Hepatocyte (in vitro differentiated cells): ENCODE results near the gene FGF19. TPM values are rescaled to one million over a fixed set of nuclear protein-coding genes. Genes with fewer than 3 reads are reported as not detected.
A peak's percentile ranks its signal among the peaks of the same experiment; 100 is the strongest.

Source experiments
- DNase-seq: peaks from one replicate; pipeline ENCODE4 v3.0.0-alpha.2; 2016; ENCODE audit warnings: low spot score
- H2AFZ ChIP-seq: fragments of 200-600 bp; sonication (generic); 2 replicates; pipeline ENCODE4 v1.6.0; 2016; ENCODE audit warnings: antibody characterized with exemption, mild to moderate bottlenecking
- H3K27ac ChIP-seq: fragments of 200-600 bp; sonication (generic); 2 replicates; pipeline ENCODE4 v1.5.1; 2016; ENCODE audit warnings: mild to moderate bottlenecking
- H3K27me3 ChIP-seq: fragments of 200-600 bp; sonication (generic); 2 replicates; pipeline ENCODE4 v1.6.1; 2016
- H3K36me3 ChIP-seq: fragments of 200-600 bp; sonication (generic); replicated peaks from 2 replicates; pipeline ENCODE4 v1.5.1; 2016; ENCODE audit warnings: low read depth; ENCODE audit not compliant: insufficient read depth
- H3K4me1 ChIP-seq: fragments of 200-600 bp; sonication (generic); 2 replicates; pipeline ENCODE4 v1.5.1; 2016; ENCODE audit warnings: mild to moderate bottlenecking, moderate library complexity; ENCODE audit not compliant: insufficient read depth
- H3K4me2 ChIP-seq: fragments of 200-600 bp; sonication (generic); 2 replicates; pipeline ENCODE4 v1.6.0; 2016
- H3K4me3 ChIP-seq: fragments of 200-600 bp; sonication (generic); 2 replicates; pipeline ENCODE4 v1.5.1; 2016; ENCODE audit warnings: mild to moderate bottlenecking
- H3K79me2 ChIP-seq: fragments of 200-600 bp; sonication (generic); 2 replicates; pipeline ENCODE4 v1.6.0; 2017; ENCODE audit warnings: mild to moderate bottlenecking
- H3K9me2 ChIP-seq: fragments of 200-600 bp; sonication (generic); replicated peaks from 2 replicates; pipeline ENCODE4 v1.6.0; 2017; ENCODE audit warnings: mild to moderate bottlenecking; ENCODE audit not compliant: insufficient read depth
- H3K9me3 ChIP-seq: fragments of 200-600 bp; sonication (generic); 2 replicates; pipeline ENCODE4 v1.5.1; 2016; ENCODE audit warnings: low read depth, mild to moderate bottlenecking
- H4K20me1 ChIP-seq: fragments of 200-600 bp; sonication (generic); 2 replicates; pipeline ENCODE4 v1.6.0; 2016; ENCODE audit warnings: mild to moderate bottlenecking; ENCODE audit not compliant: insufficient read depth, poor library complexity, severe bottlenecking
- EZH2 ChIP-seq: fragments of 200-600 bp; sonication (generic); IDR thresholded peaks from 2 replicates; pipeline ENCODE4 v1.6.1; 2016; ENCODE audit warnings: antibody characterized with exemption, mild to moderate bottlenecking, borderline replicate concordance
- EZH2phosphoT487 ChIP-seq: fragments of 200-600 bp; sonication (generic); IDR thresholded peaks from one replicate; pipeline ENCODE4 v1.6.1; 2018; ENCODE audit warnings: antibody characterized with exemption, mild to moderate bottlenecking, low read depth, moderate library complexity; ENCODE audit not compliant: unreplicated experiment, severe bottlenecking
- WGBS: methylation state at CpG from one replicate; pipeline ENCODE4 v1.1.6; 2016; ENCODE audit warnings: low lambda C conversion rate; ENCODE audit errors: missing lambda C conversion rate; 5-methylcytosine and 5-hydroxymethylcytosine counted together
- polyA plus RNA-seq: library from polyadenylated mRNA; unstranded; fragments of >200 nt; fragmentation: Nextera tagmentation; extraction: Ambion mirVana; gene quantifications from 2 replicates; pipeline ENCODE4 v1.2.1, GENCODE V29; 2016
- total RNA-seq: library from RNA; depleted of rRNA; stranded (reverse); fragments of >200 nt; gene quantifications from 2 replicates; pipeline ENCODE4 v1.2.3, GENCODE V29; 2014
- TF ChIP-seq, protein P1 (sequence below): fragments of 200-600 bp; sonication (generic); IDR thresholded peaks from 2 replicates; pipeline ENCODE4 v1.5.1; 2016; ENCODE audit warnings: antibody characterized with exemption, mild to moderate bottlenecking; ENCODE audit not compliant: poor library complexity

The FGF19 gene
- total and polyA plus RNA-seq, 2 experiments from 2014 or later: 1.0 TPM; not detected in 1

DNA sequence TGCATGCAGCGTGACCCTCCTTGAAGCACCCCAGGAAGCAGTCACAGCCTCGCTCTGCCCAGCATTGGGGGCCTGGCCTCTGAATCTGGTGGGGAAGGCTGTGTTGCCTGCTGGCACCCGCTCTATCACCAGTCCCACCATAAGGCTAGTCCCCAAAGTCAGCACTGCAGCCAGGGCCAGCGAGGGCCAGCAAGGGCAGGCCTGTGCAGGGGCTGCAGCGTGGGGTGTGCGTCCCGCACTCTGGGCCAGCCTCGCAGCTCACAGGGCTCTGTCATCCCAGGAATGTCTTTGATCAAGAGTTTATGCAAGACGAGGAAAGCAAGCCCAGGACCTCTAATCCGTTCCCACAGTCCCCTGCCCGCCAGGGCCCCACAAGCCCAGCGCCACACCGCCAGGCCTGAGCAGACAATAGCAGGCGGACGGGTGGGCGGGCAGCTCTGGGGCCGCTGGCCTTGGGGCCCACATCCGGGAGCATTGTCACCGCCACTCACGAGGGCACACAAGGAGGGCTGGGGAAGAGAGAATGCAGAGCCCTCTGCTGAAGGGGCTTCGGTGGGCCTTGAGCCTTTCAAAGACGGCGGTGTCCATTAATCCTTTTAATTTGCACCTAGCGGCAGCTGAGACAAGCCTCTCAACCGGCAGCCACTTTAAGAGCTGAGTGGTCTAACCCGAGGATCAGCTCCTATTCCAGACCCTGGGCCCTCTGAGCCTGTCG is 45.8 kb downstream of the FGF19 start:
- H3K4me2 ChIP-seq: no peak overlapping the region
- peaks cover 16% of the 10 kb centered on the region for H3K4me1 ChIP-seq
- peak overlapping the region; percentile 52 for H2AFZ ChIP-seq
- no peaks in the 10 kb centered on the region for H4K20me1 ChIP-seq
- TF ChIP-seq EZH2phosphoT487 (no peak), EZH2 (no peak)
- TF ChIP-seq, protein P1, sequence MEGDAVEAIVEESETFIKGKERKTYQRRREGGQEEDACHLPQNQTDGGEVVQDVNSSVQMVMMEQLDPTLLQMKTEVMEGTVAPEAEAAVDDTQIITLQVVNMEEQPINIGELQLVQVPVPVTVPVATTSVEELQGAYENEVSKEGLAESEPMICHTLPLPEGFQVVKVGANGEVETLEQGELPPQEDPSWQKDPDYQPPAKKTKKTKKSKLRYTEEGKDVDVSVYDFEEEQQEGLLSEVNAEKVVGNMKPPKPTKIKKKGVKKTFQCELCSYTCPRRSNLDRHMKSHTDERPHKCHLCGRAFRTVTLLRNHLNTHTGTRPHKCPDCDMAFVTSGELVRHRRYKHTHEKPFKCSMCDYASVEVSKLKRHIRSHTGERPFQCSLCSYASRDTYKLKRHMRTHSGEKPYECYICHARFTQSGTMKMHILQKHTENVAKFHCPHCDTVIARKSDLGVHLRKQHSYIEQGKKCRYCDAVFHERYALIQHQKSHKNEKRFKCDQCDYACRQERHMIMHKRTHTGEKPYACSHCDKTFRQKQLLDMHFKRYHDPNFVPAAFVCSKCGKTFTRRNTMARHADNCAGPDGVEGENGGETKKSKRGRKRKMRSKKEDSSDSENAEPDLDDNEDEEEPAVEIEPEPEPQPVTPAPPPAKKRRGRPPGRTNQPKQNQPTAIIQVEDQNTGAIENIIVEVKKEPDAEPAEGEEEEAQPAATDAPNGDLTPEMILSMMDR: no peak
- H3K27me3 ChIP-seq: no peaks in the 10 kb centered on the region
- H3K79me2 ChIP-seq: no peaks in the 10 kb centered on the region
- H3K4me3 ChIP-seq: no peak overlapping the region
- no peaks in the 10 kb centered on the region for H3K36me3 ChIP-seq
- no peaks in the 10 kb centered on the region for H3K9me2 ChIP-seq
- WGBS: 35% methylated on average over 27 of the region's 27 CpGs
- H3K27ac ChIP-seq: peak overlapping the region; percentile 37
- H3K9me3 ChIP-seq: no peaks in the 10 kb centered on the region
- DNase-seq: peak; percentile 50

DNA sequence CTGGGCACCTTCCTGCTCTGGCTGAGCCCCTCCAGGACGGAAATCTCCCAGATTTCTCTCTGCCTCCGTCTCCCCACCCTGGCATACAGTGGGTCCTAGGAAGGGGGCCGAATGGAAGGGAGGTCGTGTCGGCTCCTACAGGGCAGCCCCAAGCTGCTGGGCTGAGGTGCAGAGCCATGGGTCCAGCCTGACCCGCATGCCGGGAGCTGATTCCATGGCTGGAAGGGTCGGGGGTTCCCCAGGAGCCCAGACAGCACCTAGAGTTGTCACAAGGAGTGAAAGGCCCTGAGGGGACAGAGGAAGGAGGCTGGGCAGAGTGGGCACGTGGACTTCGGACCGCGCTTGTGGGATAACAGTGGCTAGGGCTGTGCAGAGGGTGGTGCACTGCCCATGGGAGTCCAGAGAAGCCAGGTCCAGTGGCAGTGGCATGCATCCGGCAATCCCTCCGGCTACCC is 46.3 kb downstream of the FGF19 start:
- no peak for TF ChIP-seq EZH2
- H3K79me2 ChIP-seq: no peaks in the 10 kb centered on the region
- WGBS: 87% methylated on average over 13 of the region's 14 CpGs
- no peak for DNase-seq
- H4K20me1 ChIP-seq: no peaks in the 10 kb centered on the region
- H3K36me3 ChIP-seq: no peaks in the 10 kb centered on the region
- peaks cover 16% of the 10 kb centered on the region for H3K4me1 ChIP-seq
- no peaks in the 10 kb centered on the region for H3K9me2 ChIP-seq
- H3K4me3 ChIP-seq: no peak overlapping the region
- H2AFZ ChIP-seq: no peak overlapping the region
- H3K27me3 ChIP-seq: no peaks in the 10 kb centered on the region
- H3K27ac ChIP-seq: no peak overlapping the region
- H3K4me2 ChIP-seq: no peak overlapping the region
- no peaks in the 10 kb centered on the region for H3K9me3 ChIP-seq

DNA sequence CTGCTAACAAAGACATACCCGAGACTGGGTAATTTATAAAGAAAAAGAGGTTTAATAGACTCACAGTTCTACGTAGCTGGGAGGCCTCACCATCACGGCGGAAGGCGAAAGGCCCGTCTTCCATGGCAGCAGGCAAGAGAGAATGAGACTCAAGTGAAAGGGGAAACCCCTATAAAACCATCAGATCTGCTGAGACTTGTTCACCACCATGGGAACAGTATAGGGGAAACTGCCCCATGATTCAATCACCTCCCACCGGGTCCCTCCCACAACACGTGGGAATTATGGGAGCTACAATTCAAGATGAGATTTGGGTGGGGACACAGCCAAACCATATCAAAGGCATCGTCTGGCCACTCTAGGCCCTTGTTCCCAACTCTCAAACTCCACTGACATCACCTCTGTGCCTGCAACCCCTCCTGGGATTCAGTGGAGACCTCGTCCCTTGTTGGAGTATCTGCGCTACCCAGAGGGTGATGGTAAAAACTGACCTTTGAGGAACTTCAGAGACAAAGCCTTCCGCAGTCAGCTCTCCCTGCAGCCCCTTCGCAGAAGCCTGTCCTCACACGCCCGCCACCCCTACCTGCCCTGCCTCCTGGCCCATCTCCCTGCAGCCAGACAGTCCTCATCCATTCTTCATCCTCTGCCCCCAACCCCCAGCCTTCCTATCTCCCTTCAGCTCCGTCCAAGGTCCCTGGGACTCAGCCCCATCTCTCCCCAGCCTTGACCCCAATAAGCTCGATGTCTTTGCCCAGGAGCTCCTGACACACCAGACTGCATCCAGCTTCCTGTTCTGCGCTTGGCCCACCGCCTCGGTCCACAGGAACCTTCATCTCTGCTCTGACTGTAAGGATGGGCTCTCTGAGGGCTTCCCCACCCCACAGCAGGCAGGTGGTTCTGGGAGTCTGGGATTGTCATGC is 47.0 kb downstream of the FGF19 start:
- TF ChIP-seq, protein P1: no peak
- TF ChIP-seq EZH2phosphoT487 (no peak), EZH2 (no peak)
- DNase-seq: no peak
- Histone ChIP-seq H3K9me2 (no peaks in the 10 kb centered on the region), H2AFZ (no peak overlapping the region), H4K20me1 (no peaks in the 10 kb centered on the region), H3K27me3 (no peaks in the 10 kb centered on the region), H3K27ac (no peak overlapping the region), H3K79me2 (no peaks in the 10 kb centered on the region), H3K4me3 (no peak overlapping the region), H3K4me1 (peaks cover 16% of the 10 kb centered on the region), H3K4me2 (no peak overlapping the region), H3K9me3 (no peaks in the 10 kb centered on the region), H3K36me3 (no peaks in the 10 kb centered on the region)
- WGBS: 92% methylated on average over 20 of the region's 20 CpGs
